ENCODE data around the gene HDAC9.

DNA sequence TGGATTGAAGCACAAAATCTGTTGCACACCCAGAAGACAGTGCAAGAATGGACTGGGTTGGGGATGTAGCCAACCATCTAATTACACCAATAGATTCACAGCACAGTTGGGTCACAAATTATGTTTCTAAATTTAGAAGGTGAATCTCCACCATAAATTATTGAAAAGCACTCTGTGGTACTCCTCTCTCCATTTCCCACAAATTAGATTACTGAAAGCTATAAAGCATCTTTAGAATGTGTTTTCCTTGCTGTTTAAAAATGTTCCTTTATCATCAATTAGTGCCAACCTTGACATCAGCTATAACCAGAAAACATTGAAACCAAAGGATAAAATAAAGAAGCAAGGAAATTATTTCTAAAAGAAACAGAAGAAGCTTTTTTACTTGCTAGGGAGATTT, 39.9 kb upstream of the HDAC9 start:
- TF ChIP-seq CTCF (IDR thresholded peaks at IDR 0.05): no peak
- TF ChIP-seq ZFX (IDR thresholded peaks at IDR 0.05; ENCODE audit: borderline replicate concordance): no peak

Data from 22Rv1 (cell line).